ENCODE results near the gene GAL3ST3. TPM values are rescaled to one million over a fixed set of nuclear protein-coding genes. Genes with fewer than 3 reads are reported as not detected.
A peak's percentile ranks its signal among the peaks of the same experiment; 100 is the strongest.

GAL3ST3 gene
- total RNA-seq, 1 donor from 2014 or later, result 0.34 TPM

DNA sequence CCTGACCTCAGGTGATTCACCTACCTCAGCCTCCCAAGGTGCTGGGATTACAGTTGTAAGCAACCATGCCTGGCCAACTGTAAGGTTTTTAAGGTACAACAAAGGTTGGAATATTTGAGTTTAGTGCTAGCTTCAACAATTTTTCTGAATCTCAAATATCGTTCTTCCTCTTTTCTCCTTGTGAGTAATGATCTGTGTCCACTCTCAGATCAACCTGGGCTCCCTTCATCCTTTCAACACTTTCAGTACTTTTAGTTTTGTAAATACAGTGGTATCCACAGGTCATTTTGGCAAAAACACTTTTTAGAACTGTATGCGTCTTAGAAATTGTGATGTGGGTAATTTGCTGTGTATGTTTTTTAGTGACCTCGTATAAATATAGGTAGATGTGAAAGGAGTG lies 29.0 kb upstream of the GAL3ST3 start:
- H3K27me3 Mint-ChIP-seq (ENCODE audit: insufficient read depth), result no peaks in the 10 kb centered on the region
- peaks cover 32% of the 10 kb centered on the region for H3K36me3 Mint-ChIP-seq (ENCODE audit: low read depth)
- H3K4me3 Mint-ChIP-seq, result no peak overlapping the region
- no peaks in the 10 kb centered on the region for H3K9me3 Mint-ChIP-seq
- peaks cover 59% of the 10 kb centered on the region for H3K4me1 Mint-ChIP-seq (ENCODE audit: low read depth)
- H3K27ac Mint-ChIP-seq, result no peak overlapping the region
- DNase-seq (ENCODE audit: low spot score), result no peak
- intact Hi-C loops (cut with micrococcal nuclease), result no loop called here

DNA sequence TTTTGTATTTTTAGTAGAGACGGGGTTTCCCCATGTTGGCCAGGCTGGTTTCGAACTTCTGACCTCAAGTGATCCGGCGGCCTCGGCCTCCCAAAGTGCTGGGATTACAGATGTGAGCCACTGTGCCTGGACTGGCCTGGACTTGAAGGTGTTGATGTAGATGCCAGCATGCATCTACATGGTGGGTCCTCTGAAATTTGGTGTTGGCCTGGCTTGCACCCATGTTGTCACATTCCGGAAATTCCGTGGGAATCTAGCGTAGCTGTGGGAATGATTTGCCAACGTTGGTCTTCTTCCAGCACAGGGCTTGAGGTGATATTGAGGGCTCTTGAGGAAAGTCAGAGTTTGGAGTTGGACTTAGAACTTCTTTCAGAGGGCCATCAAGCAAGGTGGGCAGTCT lies 27.6 kb upstream of the GAL3ST3 start:
- Mint-ChIP-seq H3K4me1 (ENCODE audit: low read depth) (peaks cover 63% of the 10 kb centered on the region), H3K4me3 (no peak overlapping the region), H3K9me3 (no peaks in the 10 kb centered on the region), H3K27ac (no peak overlapping the region), H3K27me3 (ENCODE audit: insufficient read depth) (no peaks in the 10 kb centered on the region), H3K36me3 (ENCODE audit: low read depth) (peaks cover 42% of the 10 kb centered on the region)
- DNase-seq (ENCODE audit: low spot score), result no peak
- intact Hi-C loops (cut with micrococcal nuclease), result no loop called here

GRCh38 chr11:66075273-66075672 lies 26.3 kb upstream of the GAL3ST3 start:
- peaks cover 45% of the 10 kb centered on the region for H3K36me3 Mint-ChIP-seq (ENCODE audit: low read depth)
- H3K27ac Mint-ChIP-seq, result no peak overlapping the region
- no peaks in the 10 kb centered on the region for H3K9me3 Mint-ChIP-seq
- peaks cover 57% of the 10 kb centered on the region for H3K4me1 Mint-ChIP-seq (ENCODE audit: low read depth)
- no peak overlapping the region for H3K4me3 Mint-ChIP-seq
- intact Hi-C loops (cut with micrococcal nuclease), result no loop called here
- no peaks in the 10 kb centered on the region for H3K27me3 Mint-ChIP-seq (ENCODE audit: insufficient read depth)
- DNase-seq (ENCODE audit: low spot score), result no peak

DNA sequence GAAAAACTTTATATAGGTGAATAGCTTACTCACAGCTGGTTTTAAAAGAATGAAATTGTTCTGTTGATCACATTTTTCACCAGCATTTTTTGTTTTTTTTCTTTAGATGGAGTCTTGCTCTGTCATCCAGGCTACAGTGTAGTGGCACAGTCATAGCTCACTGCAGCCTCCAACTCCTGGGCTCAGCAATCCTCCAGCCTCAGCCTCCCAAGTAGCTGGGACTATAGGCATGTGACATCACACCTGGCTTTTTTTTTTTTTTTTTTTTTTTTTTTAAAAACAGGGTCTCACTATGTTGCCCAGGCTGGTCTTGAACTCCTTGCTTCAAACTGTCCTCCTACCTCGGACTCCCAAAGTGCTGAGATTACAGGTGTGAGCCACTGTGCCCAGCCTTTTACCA lies 24.7 kb upstream of the GAL3ST3 start:
- no peak overlapping the region for H3K4me3 Mint-ChIP-seq

DNA sequence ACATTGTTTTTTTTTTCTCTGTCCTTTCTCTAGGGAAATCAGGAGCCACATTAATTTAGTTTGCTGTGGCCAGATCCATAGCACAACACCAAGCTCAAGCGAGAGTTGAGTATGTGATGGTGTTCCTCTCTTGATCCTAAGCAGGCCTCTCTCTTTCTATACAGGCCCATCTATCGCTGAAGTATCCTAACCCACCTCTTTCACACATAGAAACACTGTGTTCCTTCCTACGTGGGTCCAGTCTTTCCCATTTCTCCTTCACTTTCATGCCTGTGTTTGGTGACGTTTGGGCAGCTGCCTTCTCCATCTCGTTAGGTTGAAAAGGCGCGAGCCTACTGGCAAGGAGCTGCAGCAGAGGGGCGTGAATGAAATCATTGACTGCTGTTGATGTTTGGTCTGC lies 23.6 kb upstream of the GAL3ST3 start:
- Mint-ChIP-seq H3K4me3 (peak overlapping the region; percentile 95), H3K9me3 (no peaks in the 10 kb centered on the region), H3K4me1 (ENCODE audit: low read depth) (peaks cover 54% of the 10 kb centered on the region), H3K27ac (peak overlapping the region; percentile 10), H3K36me3 (ENCODE audit: low read depth) (peaks cover 40% of the 10 kb centered on the region), H3K27me3 (ENCODE audit: insufficient read depth) (no peaks in the 10 kb centered on the region)
- DNase-seq (ENCODE audit: low spot score), result no peak
- intact Hi-C loops (cut with micrococcal nuclease), result loop anchor here (5.0 kb wide), 1 partner anchor 195 kb away; the partner anchor contains the start of gene RAB1B

More for the DNA sequence above, 24.7 kb upstream of the GAL3ST3 start:
- peaks cover 41% of the 10 kb centered on the region for H3K36me3 Mint-ChIP-seq (ENCODE audit: low read depth)
- H3K27ac Mint-ChIP-seq, result no peak overlapping the region
- H3K9me3 Mint-ChIP-seq, result no peaks in the 10 kb centered on the region
- H3K27me3 Mint-ChIP-seq (ENCODE audit: insufficient read depth), result no peaks in the 10 kb centered on the region
- peaks cover 51% of the 10 kb centered on the region for H3K4me1 Mint-ChIP-seq (ENCODE audit: low read depth)
- DNase-seq (ENCODE audit: low spot score), result no peak
- intact Hi-C loops (cut with micrococcal nuclease), result loop anchor here (1.0 to 5.0 kb wide), 2 partner anchors 149 to 194 kb away; partner anchors contain the start of gene RAB1B

GRCh38 chr11:66072081-66072480 lies 23.1 kb upstream of the GAL3ST3 start:
- H3K4me1 Mint-ChIP-seq (ENCODE audit: low read depth), result peaks cover 59% of the 10 kb centered on the region
- H3K4me3 Mint-ChIP-seq, result peak overlapping the region; percentile 95
- no peaks in the 10 kb centered on the region for H3K9me3 Mint-ChIP-seq
- no peaks in the 10 kb centered on the region for H3K27me3 Mint-ChIP-seq (ENCODE audit: insufficient read depth)
- intact Hi-C loops (cut with micrococcal nuclease), result loop anchor here (5.0 kb wide), 1 partner anchor 195 kb away; the partner anchor contains the start of gene RAB1B
- no peak for DNase-seq (ENCODE audit: low spot score)
- peak overlapping the region; percentile 91 for H3K27ac Mint-ChIP-seq
- peaks cover 40% of the 10 kb centered on the region for H3K36me3 Mint-ChIP-seq (ENCODE audit: low read depth)

GRCh38 chr11:66071381-66071801 lies 22.4 kb upstream of the GAL3ST3 start:
- H3K27me3 Mint-ChIP-seq (ENCODE audit: insufficient read depth), result no peaks in the 10 kb centered on the region
- peak overlapping the region; percentile 95 for H3K4me3 Mint-ChIP-seq
- peaks cover 47% of the 10 kb centered on the region for H3K36me3 Mint-ChIP-seq (ENCODE audit: low read depth)
- intact Hi-C loops (cut with micrococcal nuclease), result loop anchor here (1.0 to 5.0 kb wide), 3 partner anchors 10 to 196 kb away; partner anchors contain the start of gene RAB1B
- H3K9me3 Mint-ChIP-seq, result no peaks in the 10 kb centered on the region
- H3K27ac Mint-ChIP-seq, result peak overlapping the region; percentile 91
- DNase-seq (ENCODE audit: low spot score), result no peak
- peaks cover 66% of the 10 kb centered on the region for H3K4me1 Mint-ChIP-seq (ENCODE audit: low read depth)

DNA sequence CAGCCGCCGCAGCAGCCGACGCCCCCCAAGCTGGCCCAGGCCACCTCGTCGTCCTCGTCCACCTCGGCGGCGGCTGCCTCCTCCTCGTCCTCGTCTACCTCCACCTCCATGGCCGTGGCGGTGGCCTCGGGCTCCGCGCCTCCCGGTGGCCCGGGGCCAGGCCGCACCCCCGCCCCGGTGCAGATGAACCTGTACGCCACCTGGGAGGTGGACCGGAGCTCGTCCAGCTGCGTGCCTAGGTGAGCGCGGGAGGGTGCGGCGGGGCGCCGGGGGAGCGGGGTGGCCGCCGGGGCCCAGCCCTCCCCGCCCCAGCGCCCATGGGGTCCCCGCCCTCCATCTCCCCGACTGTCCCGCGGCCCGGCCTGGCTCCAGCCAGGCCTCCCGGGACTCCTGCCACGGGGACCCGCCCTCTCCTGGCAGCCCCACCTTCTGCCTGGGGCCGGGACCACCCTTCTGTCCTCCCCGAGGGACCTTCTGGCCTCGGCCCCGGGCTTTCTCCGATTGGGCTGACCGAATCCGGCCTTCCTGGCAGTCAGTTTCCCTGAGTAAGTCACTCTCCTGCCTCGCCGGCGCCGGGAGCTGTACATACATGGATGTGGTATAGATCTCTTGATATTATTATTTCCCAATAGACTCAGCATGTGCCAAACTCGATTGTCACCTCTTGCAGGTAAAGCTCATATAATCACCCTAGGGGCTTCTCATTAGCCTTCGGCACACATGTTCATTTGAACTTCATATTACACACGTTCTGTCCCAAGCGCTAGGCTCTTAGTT lies 21.8 kb upstream of the GAL3ST3 start:
- intact Hi-C loops (cut with micrococcal nuclease), result loop anchor here (1.0 to 5.0 kb wide), 3 partner anchors 11 to 197 kb away; partner anchors contain the start of gene RAB1B
- DNase-seq (ENCODE audit: low spot score), result no peak

GRCh38 chr11:66069715-66070603 lies 21.0 kb upstream of the GAL3ST3 start, which contains the start of gene PACS1:
Gene PACS1 (plus strand): TSS chr11:66070272. CDS start chr11:66070487, 215 bp downstream.
- peak; percentile 78 for DNase-seq (ENCODE audit: low spot score)
- Mint-ChIP-seq H3K36me3 (ENCODE audit: low read depth) (peaks cover 52% of the 10 kb centered on the region), H3K4me1 (ENCODE audit: low read depth) (peaks cover 70% of the 10 kb centered on the region), H3K4me3 (peak within 1 kb of the TSS; percentile 95), H3K27ac (peak within 1 kb of the TSS; percentile 91), H3K27me3 (ENCODE audit: insufficient read depth) (no peaks in the 10 kb centered on the region), H3K9me3 (no peaks in the 10 kb centered on the region)
- intact Hi-C loops (cut with micrococcal nuclease), result loop anchor here (1.0 to 5.0 kb wide), 4 partner anchors 18 to 197 kb away; partner anchors contain the start of genes RAB1B and SF3B2

More for the DNA sequence above, 21.8 kb upstream of the GAL3ST3 start:
- Mint-ChIP-seq H3K27me3 (ENCODE audit: insufficient read depth) (no peaks in the 10 kb centered on the region), H3K9me3 (no peaks in the 10 kb centered on the region), H3K27ac (peak overlapping the region; percentile 91), H3K4me3 (peak overlapping the region; percentile 95), H3K36me3 (ENCODE audit: low read depth) (peaks cover 49% of the 10 kb centered on the region), H3K4me1 (ENCODE audit: low read depth) (peaks cover 70% of the 10 kb centered on the region)

GRCh38 chr11:66068923-66069714 lies 20.2 kb upstream of the GAL3ST3 start:
- DNase-seq (ENCODE audit: low spot score), result no peak
- peak overlapping the region; percentile 81 for H3K27ac Mint-ChIP-seq
- H3K36me3 Mint-ChIP-seq (ENCODE audit: low read depth), result peaks cover 53% of the 10 kb centered on the region
- intact Hi-C loops (cut with micrococcal nuclease), result loop anchor here (1.0 to 2.0 kb wide), 3 partner anchors 17 to 65 kb away; partner anchors contain the start of gene SF3B2
- peak overlapping the region; percentile 83 for H3K4me3 Mint-ChIP-seq
- peaks cover 67% of the 10 kb centered on the region for H3K4me1 Mint-ChIP-seq (ENCODE audit: low read depth)
- no peaks in the 10 kb centered on the region for H3K27me3 Mint-ChIP-seq (ENCODE audit: insufficient read depth)
- H3K9me3 Mint-ChIP-seq, result no peaks in the 10 kb centered on the region

DNA sequence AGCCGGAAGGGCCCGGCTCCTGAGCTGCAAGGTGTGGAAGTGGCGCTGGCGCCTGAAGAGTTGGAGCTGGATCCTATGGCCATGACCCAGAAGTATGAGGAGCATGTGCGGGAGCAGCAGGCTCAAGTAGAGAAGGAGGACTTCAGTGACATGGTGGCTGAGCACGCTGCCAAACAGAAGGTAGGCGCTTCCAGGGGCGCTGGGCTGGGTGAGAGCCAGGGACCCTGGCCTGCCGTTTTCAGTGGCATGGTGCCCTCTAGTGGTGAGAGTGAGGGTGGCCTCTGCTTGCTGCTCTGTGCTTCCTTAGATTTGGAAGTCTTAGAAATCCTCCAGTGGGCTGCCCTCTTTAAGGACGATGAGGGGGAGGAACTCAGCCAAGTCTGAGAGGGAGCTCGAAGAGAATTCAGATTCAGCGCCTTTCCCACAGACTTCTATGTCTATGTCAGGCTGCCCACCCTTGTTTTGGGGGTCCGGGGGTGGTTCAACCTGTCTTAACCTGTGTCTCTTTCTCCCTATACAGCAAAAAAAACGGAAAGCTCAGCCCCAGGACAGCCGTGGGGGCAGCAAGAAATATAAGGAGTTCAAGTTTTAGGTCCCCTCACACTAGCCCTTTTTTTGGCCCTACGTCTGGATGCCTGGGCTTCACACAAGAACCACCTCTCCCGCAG lies 19.3 kb upstream of the GAL3ST3 start:
- intact Hi-C loops (cut with micrococcal nuclease), result loop anchor here (1.0 to 2.0 kb wide), 2 partner anchors 59 to 66 kb away; no protein-coding TSS in a partner anchor
- no peaks in the 10 kb centered on the region for H3K9me3 Mint-ChIP-seq
- peaks cover 70% of the 10 kb centered on the region for H3K4me1 Mint-ChIP-seq (ENCODE audit: low read depth)
- H3K4me3 Mint-ChIP-seq, result peak overlapping the region; percentile 67
- H3K36me3 Mint-ChIP-seq (ENCODE audit: low read depth), result peaks cover 55% of the 10 kb centered on the region
- H3K27ac Mint-ChIP-seq, result peak overlapping the region; percentile 59
- peak; percentile 62 for DNase-seq (ENCODE audit: low spot score)
- H3K27me3 Mint-ChIP-seq (ENCODE audit: insufficient read depth), result no peaks in the 10 kb centered on the region

Data from activated T-helper 1 cell treated with anti-CD3 and anti-CD28 coated beads, Interleukin-12 subunit alpha, Interleukin-12 subunit beta, Interleukin-2, Interleukin-4 antibody, amounts not matched to agents 30 ng/mL and 10 ng/mL and 1 ng/mL, durations not matched to agents 14 hours and 24 hours and 36 hours (primary cell).